ENCODE results near the gene HAGHL.
"Not testable (repeated sequence)": the region's sequence is repeated elsewhere in the genome, so short reads cannot be mapped to it uniquely, and the experiment has no call there.

The HAGHL gene

GRCh38 chr16:760545-761343 is 33.8 kb downstream of the HAGHL start, which contains the start of gene MSLN:
MSLN (plus strand) TSS chr16:760734; CDS start chr16:762681, 1,947 bp downstream.
- no peak for DNase-seq

- DNase-seq, result no peak
Measured at GRCh38 chr16:761625-762513, 35.0 kb downstream of the HAGHL start.

GRCh38 chr16:762595-763268 is 35.8 kb downstream of the HAGHL start:
- no peak for DNase-seq

- no peak for DNase-seq
Measured at GRCh38 chr16:763369-764183, 36.7 kb downstream of the HAGHL start.

- DNase-seq, result no peak
Measured at GRCh38 chr16:764184-764750, 37.4 kb downstream of the HAGHL start.

- DNase-seq, result no peak
Measured at GRCh38 chr16:764848-765487, 38.1 kb downstream of the HAGHL start.

GRCh38 chr16:765488-765865 is 38.6 kb downstream of the HAGHL start:
- DNase-seq, result no peak

GRCh38 chr16:766008-766819 is 39.3 kb downstream of the HAGHL start:
- DNase-seq, result no peak

- DNase-seq, result no peak
Measured at GRCh38 chr16:766820-767640, 40.1 kb downstream of the HAGHL start.

GRCh38 chr16:767743-768235 is 40.9 kb downstream of the HAGHL start:
- DNase-seq, result no peak

- no peak for DNase-seq
Measured at GRCh38 chr16:768428-768827, 41.5 kb downstream of the HAGHL start.

- DNase-seq, result no peak
Measured at GRCh38 chr16:769184-769784, 42.4 kb downstream of the HAGHL start.

- DNase-seq, result no peak
Measured at GRCh38 chr16:769934-770333, 43.0 kb downstream of the HAGHL start.

- no peak for DNase-seq
Measured at GRCh38 chr16:770411-770810, 43.5 kb downstream of the HAGHL start.

GRCh38 chr16:772959-773358 is 46.1 kb downstream of the HAGHL start:
- no peak for DNase-seq

- no peak for DNase-seq
Measured at GRCh38 chr16:774086-775001, 47.4 kb downstream of the HAGHL start.

GRCh38 chr16:775236-775796 is 48.4 kb downstream of the HAGHL start:
- DNase-seq, result no peak

GRCh38 chr16:776298-776697 is 49.4 kb downstream of the HAGHL start:
- not testable (repeated sequence) for DNase-seq
